Gastrocnemius medialis (tissue), 4 donors: ENCODE measurements around the gene TFEB. TPM values are rescaled to one million over a fixed set of nuclear protein-coding genes. Genes with fewer than 3 reads are reported as not detected.

Experiments used
- ATAC-seq, 2 donors: fragments of 150-250 bp; one replicate each; pipeline ENCODE4 v1.9.1; 2016
- DNase-seq, 2 donors: peaks; one replicate each; pipeline ENCODE4 v3.0.0-alpha.2; 2019
- H3K27ac ChIP-seq, 4 donors: fragments of 200-600 bp; sonication (generic); 1 replicate in 1 of 4; 2 replicates in 3 of 4; pipeline ENCODE4 v1.5.1; 2016 to 2018; ENCODE audit warnings: mild to moderate bottlenecking in 2 of 4, moderate library complexity in 1 of 4
- H3K27me3 ChIP-seq, 3 donors: fragments of 200-600 bp; sonication (generic) in 2 of 3; 1 replicate in 1 of 3; 2 replicates in 2 of 3; pipeline versions ENCODE4 v1.5.1 to v1.6.0; 2016 to 2019; ENCODE audit warnings: mild to moderate bottlenecking in 1 of 3, moderate library complexity in 1 of 3
- H3K36me3 ChIP-seq, 2 donors: fragments of 200-600 bp; sonication (generic) in 1 of 2; one replicate each; pipeline ENCODE4 v1.5.1; 2017 to 2018
- H3K4me1 ChIP-seq, 2 donors: fragments of 200-600 bp; sonication (generic) in 1 of 2; one replicate each; pipeline ENCODE4 v1.5.1; 2016 to 2017; ENCODE audit warnings: mild to moderate bottlenecking in 2 of 2
- H3K4me3 ChIP-seq, 4 donors: fragments of 200-600 bp; sonication (generic) in 3 of 4; 1 replicate in 1 of 4; 2 replicates in 3 of 4; pipeline ENCODE4 v1.5.1; 2016 to 2019; ENCODE audit warnings: mild to moderate bottlenecking in 2 of 4
- H3K9me3 ChIP-seq, 3 donors: fragments of 200-600 bp; sonication (generic) in 2 of 3; 1 replicate in 1 of 3; 2 replicates in 2 of 3; pipeline ENCODE4 v1.5.1; 2016 to 2019
- CTCF ChIP-seq, 5 experiments: fragments of 450-650 bp in 3 of 5; fragments of 200-600 bp in 2 of 5; sonication (generic) in 2 of 5; IDR thresholded peaks in 4 of 5; conservative IDR thresholded peaks in 1 of 5; 1 replicate in 4 of 5; 2 replicates in 1 of 5; pipeline ENCODE4 v1.5.1; 2016 to 2019; ENCODE audit warnings: antibody characterized with exemption in 5 of 5, mild to moderate bottlenecking in 3 of 5, moderate library complexity in 3 of 5
- POLR2A ChIP-seq, 2 donors: fragments of 450-650 bp; IDR thresholded peaks; one replicate each; pipeline ENCODE4 v1.6.1; 2017; ENCODE audit warnings: antibody characterized with exemption in 2 of 2, mild to moderate bottlenecking in 2 of 2, moderate library complexity in 2 of 2
- in situ Hi-C, 4 donors: fragments of 200-750 bp; cut with MboI; loops; one replicate each; pipeline versions ENCODE4 v1.15.0 to v1.8.0; 2017; ENCODE audit warnings: low sequenced_read_pairs in 4 of 4
- intact Hi-C: fragments of 100-400 bp; cut with DNase I; formaldehyde crosslinking; loops from one replicate; pipeline ENCODE4 v1.15.1; 2023; ENCODE audit warnings: low total_unique reads
- total RNA-seq, 4 donors: library from RNA; depleted of rRNA; stranded (reverse); fragments of >200 nt; gene quantifications; one replicate each; pipeline versions ENCODE4 v1.1.0 to v1.2.3, GENCODE V29; 2016

Gene TFEB
- total RNA-seq, 4 donors from 2014 or later: 82.8 to 121 (median 93.3) TPM

DNA sequence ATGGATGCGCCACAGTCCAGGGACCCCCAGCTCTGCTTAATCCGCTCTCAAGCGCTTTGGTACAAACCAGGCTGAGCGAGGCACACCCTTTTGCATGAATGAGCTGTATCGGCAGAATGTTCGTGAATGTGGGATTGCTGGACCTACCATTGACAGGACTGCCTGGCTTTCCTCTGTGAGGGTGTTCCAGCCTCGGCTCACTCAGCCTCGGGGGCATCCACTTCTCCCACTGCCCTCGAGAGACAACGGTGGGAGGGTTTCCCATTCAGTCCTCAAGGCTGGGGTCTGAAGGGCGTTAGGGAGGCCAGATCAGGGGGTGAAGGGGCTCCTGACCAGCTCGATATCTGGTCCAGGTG is 79.8 kb downstream of the TFEB start:
- Histone ChIP-seq H3K9me3 (no peaks in the 10 kb centered on the region), H3K27me3 (no peaks in the 10 kb centered on the region), H3K27ac (no peak overlapping the region), H3K4me3 (no peak overlapping the region), H3K36me3 (no peaks in the 10 kb centered on the region), H3K4me1 (no peaks in the 10 kb centered on the region)
- ATAC-seq: no peak
- in situ Hi-C loops (no loop called here), intact Hi-C loops (no loop called here)
- no peak for DNase-seq
- TF ChIP-seq CTCF (IDR thresholded peaks at IDR 0.05 in 4 of 5, conservative IDR thresholded peaks at IDR 0.05 in 1 of 5): no peak
- no peak for TF ChIP-seq POLR2A (IDR thresholded peaks at IDR 0.05)

- in situ Hi-C loops: no loop called here
- Histone ChIP-seq H3K4me1 (no peaks in the 10 kb centered on the region), H3K27ac (no peak overlapping the region), H3K36me3 (no peaks in the 10 kb centered on the region), H3K27me3 (no peaks in the 10 kb centered on the region), H3K4me3 (no peak overlapping the region), H3K9me3 (no peaks in the 10 kb centered on the region)
- DNase-seq: no peak
- no peak for TF ChIP-seq CTCF (IDR thresholded peaks at IDR 0.05 in 4 of 5, conservative IDR thresholded peaks at IDR 0.05 in 1 of 5)
- TF ChIP-seq POLR2A (IDR thresholded peaks at IDR 0.05): no peak
- intact Hi-C loops: no loop called here
- ATAC-seq: no peak
Measured at GRCh38 chr6:41655176-41655575, 80.2 kb downstream of the TFEB start.

DNA sequence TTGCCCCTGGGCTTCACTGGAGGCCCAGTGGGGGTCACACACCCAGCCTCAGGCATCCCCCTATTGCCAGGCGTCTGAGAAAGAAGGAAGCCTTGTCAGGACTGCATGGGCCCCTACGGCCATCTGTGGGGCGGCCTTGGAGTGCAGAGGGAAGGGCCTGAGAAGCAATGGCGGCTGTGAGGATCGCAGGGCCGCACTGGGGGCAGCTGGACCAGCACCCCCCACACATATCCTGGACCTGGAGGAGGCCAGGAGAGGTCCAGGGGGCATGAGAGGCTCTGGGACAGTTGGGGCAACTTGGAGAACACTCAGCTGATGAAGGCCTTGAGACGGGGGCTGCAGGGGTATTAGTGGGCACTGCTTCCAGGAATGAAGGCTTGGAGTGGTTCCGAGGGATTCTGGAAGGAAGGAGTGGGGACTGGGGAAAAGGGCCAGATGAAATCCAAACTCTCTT is 80.7 kb downstream of the TFEB start:
- Histone ChIP-seq H3K9me3 (no peaks in the 10 kb centered on the region), H3K36me3 (no peaks in the 10 kb centered on the region), H3K4me1 (no peaks in the 10 kb centered on the region), H3K27ac (no peak overlapping the region), H3K4me3 (no peak overlapping the region), H3K27me3 (no peaks in the 10 kb centered on the region)
- in situ Hi-C loops: no loop called here
- ATAC-seq: no peak
- TF ChIP-seq CTCF (IDR thresholded peaks at IDR 0.05 in 4 of 5, conservative IDR thresholded peaks at IDR 0.05 in 1 of 5) (no peak), POLR2A (IDR thresholded peaks at IDR 0.05) (no peak)
- DNase-seq: no peak
- intact Hi-C loops: no loop called here

DNA sequence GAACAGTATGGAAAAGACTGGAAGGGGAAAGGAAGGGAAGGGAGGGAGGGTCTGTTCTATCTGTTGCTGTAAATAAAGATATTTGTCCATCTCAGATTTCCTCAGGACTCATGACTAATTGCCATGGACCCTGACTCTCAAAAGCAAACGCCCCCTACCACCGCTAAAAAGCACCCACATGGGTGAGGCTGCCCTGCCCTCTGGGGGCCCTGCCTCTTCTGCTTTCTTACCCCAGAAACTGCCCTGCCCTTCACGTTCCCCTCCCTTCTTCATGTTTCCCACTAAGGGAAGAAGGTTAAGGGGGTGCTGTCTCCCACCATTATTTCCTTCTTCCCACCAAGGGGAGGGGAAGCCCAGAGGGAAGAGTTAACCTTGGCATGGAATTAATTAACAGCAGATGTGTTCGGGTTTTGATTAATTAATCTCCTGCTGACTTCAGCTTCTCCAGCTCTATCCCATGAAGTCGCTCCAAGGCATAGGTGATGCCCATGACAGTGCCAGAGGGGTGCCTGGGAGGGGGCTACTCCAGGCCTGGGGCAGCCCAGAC is 81.2 kb downstream of the TFEB start:
- intact Hi-C loops (no loop called here), in situ Hi-C loops (no loop called here)
- DNase-seq (no peak), ATAC-seq (no peak)
- no peak overlapping the region for H3K27ac ChIP-seq
- TF ChIP-seq POLR2A (IDR thresholded peaks at IDR 0.05) (no peak), CTCF (IDR thresholded peaks at IDR 0.05 in 4 of 5, conservative IDR thresholded peaks at IDR 0.05 in 1 of 5) (no peak)
- H3K27me3 ChIP-seq: peaks cover 0 to 2% (median 0%) of the 10 kb centered on the region in 3 donors
- H3K4me3 ChIP-seq: no peak overlapping the region
- no peaks in the 10 kb centered on the region for H3K9me3 ChIP-seq
- no peaks in the 10 kb centered on the region for H3K4me1 ChIP-seq
- no peaks in the 10 kb centered on the region for H3K36me3 ChIP-seq

DNA sequence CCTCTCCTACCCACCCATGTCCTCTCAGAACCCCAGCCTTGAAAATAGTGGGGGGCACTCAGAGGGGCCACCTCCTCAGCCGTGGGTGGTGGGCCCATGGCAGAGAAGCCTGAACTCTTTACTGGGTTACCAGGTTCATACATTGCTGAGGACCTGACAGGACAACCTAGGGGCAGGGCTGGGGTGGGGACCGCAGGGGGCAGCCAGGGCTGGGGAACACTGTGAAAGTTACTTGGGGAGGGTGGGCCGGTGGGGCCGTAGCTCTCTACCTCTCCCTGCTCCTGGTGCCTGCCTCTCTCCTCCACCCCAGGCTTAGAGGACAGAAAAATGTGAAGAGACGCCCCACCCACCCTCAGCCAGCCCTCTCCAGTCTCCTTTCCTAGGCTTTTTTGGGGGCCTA is 81.7 kb downstream of the TFEB start:
- intact Hi-C loops: no loop called here
- no peak for ATAC-seq
- H3K9me3 ChIP-seq: no peaks in the 10 kb centered on the region
- no peak for DNase-seq
- H3K36me3 ChIP-seq: no peaks in the 10 kb centered on the region
- H3K4me1 ChIP-seq: no peaks in the 10 kb centered on the region
- peaks cover 0 to 6% (median 0%) of the 10 kb centered on the region in 3 donors for H3K27me3 ChIP-seq
- no peak overlapping the region for H3K4me3 ChIP-seq
- no peak overlapping the region for H3K27ac ChIP-seq
- TF ChIP-seq POLR2A (IDR thresholded peaks at IDR 0.05) (no peak), CTCF (IDR thresholded peaks at IDR 0.05 in 4 of 5, conservative IDR thresholded peaks at IDR 0.05 in 1 of 5) (no peak)
- in situ Hi-C loops: no loop called here
